Keratinocyte (primary cell): ENCODE results near the gene GTPBP6.

ENCODE experiments used
- EZH2 ChIP-seq: IDR thresholded peaks from one replicate; pipeline ENCODE4 v1.6.1; 2012; ENCODE audit warnings: inconsistent platforms, mild to moderate bottlenecking, low read length, moderate library complexity
- TF ChIP-seq, protein P1 (sequence below), 3 experiments: IDR thresholded peaks in 1 of 3; conservative IDR thresholded peaks in 1 of 3; optimal IDR thresholded peaks in 1 of 3; 2 replicates in 2 of 3; 3 replicates in 1 of 3; pipeline versions ENCODE3 to v1.5.1; 2011; ENCODE audit warnings: low read length in 3 of 3, mild to moderate bottlenecking in 3 of 3, moderate library complexity in 2 of 3, control low read depth in 1 of 3, inconsistent platforms in 1 of 3; ENCODE audit not compliant: insufficient read depth in 2 of 3; ENCODE audit errors: extremely low read depth in 1 of 3

- no peak for TF ChIP-seq EZH2
- TF ChIP-seq, protein P1, sequence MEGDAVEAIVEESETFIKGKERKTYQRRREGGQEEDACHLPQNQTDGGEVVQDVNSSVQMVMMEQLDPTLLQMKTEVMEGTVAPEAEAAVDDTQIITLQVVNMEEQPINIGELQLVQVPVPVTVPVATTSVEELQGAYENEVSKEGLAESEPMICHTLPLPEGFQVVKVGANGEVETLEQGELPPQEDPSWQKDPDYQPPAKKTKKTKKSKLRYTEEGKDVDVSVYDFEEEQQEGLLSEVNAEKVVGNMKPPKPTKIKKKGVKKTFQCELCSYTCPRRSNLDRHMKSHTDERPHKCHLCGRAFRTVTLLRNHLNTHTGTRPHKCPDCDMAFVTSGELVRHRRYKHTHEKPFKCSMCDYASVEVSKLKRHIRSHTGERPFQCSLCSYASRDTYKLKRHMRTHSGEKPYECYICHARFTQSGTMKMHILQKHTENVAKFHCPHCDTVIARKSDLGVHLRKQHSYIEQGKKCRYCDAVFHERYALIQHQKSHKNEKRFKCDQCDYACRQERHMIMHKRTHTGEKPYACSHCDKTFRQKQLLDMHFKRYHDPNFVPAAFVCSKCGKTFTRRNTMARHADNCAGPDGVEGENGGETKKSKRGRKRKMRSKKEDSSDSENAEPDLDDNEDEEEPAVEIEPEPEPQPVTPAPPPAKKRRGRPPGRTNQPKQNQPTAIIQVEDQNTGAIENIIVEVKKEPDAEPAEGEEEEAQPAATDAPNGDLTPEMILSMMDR (optimal IDR thresholded peaks at IDR 0.05 in 1 of 3, IDR thresholded peaks at IDR 0.05 in 1 of 3, conservative IDR thresholded peaks at IDR 0.05 in 1 of 3; ENCODE audit: extremely low read depth in 1 of 3, insufficient read depth in 2 of 3, low read length in 3 of 3) = no peak
These were observed 37.2 kb downstream of the GTPBP6 start, which contains the start of gene PLCXD1 for GRCh38 chrX:281166-281999.
